ENCODE measurements around the gene BORCS6.
A peak's percentile ranks its signal among the peaks of the same experiment; 100 is the strongest.
"Not testable (repeated sequence)": the region's sequence is repeated elsewhere in the genome, so short reads cannot be mapped to it uniquely, and the experiment has no call there.

BORCS6 gene

GRCh38 chr17:8173056-8173870 lies 16.7 kb downstream of the BORCS6 start:
- peak; percentile 91 for DNase-seq (ENCODE audit: low spot score)

DNA sequence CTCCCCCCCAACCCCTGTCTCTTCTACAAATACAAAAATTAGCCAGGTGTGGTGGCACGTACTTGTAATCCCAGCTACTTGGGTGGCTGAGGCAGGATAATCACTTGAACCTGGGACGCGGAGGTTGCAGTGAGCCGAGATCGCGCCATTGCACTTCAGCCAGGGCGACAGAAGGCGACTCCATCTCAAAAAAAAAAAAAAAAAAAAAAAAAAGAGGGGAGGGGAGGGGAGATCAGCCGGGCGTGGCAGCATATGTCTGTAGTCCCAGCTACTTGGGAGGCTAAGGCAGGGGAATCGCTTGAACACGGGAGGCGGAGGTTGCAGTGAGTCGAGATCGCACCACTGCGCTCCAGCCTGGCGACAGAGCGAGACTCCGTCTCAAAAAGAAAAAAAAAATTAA lies 19.8 kb downstream of the BORCS6 start:
- not testable (repeated sequence) for DNase-seq (ENCODE audit: low spot score)

DNA sequence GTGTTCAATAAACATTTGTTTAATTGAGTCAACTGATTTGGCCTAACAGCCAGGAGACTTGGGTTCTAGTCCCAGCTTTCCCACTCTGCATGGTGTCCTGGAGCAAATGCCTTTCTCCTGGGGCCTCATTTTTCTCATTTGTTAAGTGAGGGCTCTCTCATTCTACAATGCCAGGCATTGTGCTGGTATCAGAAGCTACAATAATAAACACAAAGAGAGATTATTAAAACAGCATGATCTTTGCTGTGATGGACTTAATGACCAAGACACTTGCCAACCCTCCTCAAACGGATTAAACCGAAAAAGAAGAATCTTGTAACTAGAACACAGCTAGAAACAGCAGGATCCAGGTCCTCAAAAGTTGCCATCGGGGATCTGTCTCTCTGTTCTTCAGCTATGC lies 22.5 kb downstream of the BORCS6 start:
- DNase-seq (ENCODE audit: low spot score): no peak

DNA sequence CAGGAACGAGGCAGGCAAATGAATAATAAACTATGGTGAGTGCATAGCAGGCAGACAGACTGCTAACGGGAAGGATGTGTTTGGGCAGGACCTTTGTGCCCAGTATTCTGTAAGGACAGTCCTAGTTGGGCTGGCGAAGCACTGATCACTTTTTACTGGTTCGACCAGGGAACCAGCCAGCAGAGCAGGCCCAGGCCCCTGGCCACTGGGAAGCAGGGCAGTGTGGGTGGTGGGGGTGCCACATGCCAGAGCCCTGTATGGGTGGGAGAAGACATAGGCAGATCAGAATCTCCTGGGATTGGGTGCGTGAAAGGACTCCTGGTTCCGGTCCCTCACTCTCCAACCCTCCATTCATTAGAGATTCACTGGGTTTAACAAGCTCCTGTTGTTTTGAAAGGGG lies 23.2 kb downstream of the BORCS6 start:
- DNase-seq (ENCODE audit: low spot score): no peak

GRCh38 chr17:8164815-8165131 lies 25.2 kb downstream of the BORCS6 start:
- DNase-seq (ENCODE audit: low spot score): no peak

- no peak for DNase-seq (ENCODE audit: low spot score)
These were observed 25.8 kb downstream of the BORCS6 start for GRCh38 chr17:8163978-8164814.

DNA sequence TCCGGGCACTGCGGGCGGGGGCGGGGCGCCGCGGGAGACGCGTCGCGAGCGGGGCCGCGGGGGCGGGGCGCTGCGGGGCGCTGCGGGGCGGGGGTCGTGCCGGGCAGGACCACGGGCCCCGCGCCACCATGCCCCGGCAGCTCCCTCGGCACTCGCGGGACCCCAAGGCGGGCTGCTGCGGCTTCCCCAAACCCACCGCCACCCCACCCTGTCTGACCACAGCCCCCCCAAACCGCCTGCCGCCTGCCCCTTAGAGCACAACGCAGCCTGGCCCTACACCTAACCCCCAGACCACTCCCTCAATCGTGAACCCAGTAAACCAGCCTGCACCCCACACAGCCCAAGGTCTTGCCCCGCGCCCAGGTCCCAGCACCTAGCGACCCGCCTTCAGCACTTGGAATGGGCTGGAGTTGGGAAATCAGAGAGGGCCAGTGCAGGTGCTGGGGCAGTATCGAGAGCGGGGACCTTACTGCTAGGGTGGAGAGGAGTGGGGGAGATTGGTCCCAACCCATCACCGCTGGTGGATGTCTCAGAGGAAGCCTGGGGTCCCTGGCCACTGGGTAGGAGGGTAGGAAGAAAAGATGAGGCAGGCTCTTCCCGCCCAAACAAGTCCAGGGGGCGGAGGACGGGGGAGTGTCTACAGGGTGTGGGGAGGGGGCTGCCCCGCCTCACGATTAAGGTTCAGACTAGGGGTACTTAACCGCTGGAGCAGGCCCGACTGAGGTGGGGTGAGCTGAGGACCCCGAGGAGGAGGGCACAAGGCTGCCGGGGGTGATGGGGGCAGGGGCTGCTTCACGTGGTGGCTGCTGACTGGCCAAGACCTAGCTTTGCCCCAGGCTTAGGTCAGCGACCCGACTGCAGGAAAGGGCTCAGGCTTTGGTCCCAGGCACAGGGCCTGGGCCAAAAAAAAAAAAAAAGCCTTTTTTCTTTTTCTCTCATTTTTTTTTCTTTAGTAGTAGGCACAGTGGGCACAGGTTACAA lies 26.7 kb downstream of the BORCS6 start:
- no peak for DNase-seq (ENCODE audit: low spot score)

DNA sequence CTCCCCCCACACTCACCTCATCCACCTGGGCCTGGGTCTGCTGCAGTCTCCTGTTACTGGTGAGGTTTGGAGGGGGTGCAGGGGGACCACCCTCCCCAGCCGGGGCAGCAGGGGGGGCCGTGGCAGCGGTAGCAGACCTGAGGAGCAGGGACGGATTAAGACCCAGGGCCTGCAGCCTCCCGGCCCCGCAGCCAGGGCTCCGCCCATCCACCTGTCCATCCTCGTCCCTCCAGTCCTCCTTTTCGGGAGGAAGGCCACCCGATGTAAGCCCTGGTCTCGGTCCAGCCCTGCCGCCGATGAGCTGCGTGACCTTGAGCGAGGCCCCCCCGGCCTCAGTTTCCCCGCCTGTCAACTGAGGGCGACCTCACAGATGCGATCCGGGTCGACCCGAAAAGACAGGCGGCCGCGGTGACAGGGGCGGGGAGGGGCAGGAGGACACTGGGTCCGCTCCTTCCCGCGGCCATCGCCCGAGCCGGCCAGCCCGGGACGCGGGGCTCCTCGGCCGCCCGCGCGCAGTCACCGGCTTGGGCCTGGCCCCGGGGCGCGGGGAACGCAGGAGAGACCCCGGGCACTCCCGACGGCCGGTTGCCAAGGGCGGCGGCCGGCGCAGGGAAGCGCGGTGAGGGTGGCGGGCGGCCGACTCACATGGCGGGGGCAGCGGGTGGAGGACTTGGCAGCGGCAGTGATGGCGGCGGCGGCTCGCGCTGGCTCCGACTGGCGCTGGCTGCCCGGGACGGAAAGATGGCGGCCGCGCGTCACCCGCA lies 27.6 kb downstream of the BORCS6 start, which contains the start of gene VAMP2:
Gene VAMP2, minus strand, starts transcription at position 716 of the 764 bp plus-strand sequence. Its CDS starts 69 bp downstream, at position 647.
- DNase-seq (ENCODE audit: low spot score): peak; percentile 76

GRCh38 chr17:8161289-8162232 lies 28.4 kb downstream of the BORCS6 start:
- no peak for DNase-seq (ENCODE audit: low spot score)

- DNase-seq (ENCODE audit: low spot score): no peak
These were observed 29.2 kb downstream of the BORCS6 start for GRCh38 chr17:8160741-8161221.

GRCh38 chr17:8160224-8160577 lies 29.8 kb downstream of the BORCS6 start:
- no peak for DNase-seq (ENCODE audit: low spot score)

DNA sequence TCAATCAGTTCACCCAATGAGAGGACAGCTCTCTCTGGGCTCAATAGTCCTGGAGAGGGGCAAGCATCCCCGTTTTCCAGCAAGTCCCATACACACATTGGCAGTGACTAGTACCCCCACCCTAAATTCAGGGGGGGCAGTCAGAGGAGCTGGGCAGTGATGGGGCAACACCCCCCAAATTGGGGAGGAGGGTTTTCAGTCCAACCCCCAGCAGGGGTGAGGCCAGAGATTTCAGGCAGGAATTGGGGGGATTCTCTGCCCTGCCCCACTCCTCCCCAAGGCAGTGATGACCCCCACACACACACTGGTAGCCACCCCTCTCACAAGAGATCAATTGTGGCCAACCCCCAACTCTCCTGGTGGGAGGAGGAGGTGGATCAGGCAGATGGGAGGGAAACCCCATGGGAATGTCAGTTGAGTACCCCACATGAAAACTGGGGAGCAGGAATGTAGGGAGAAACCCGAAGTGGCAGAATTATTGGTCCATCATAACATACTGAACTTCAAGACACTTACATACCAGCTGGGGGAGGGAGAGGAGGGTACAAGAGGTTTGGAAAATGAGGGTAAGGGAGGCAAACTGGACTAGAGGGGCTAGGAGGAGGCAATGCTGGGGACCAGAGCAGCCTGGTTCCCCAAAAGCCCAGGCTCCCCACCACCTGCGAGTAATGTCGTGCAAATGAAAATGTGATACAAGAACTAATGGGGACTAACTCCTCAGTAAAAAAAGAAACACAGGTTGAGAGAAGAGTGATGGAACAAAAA lies 30.3 kb downstream of the BORCS6 start:
- DNase-seq (ENCODE audit: low spot score): no peak

GRCh38 chr17:8159032-8159400 lies 31.0 kb downstream of the BORCS6 start:
- no peak for DNase-seq (ENCODE audit: low spot score)

GRCh38 chr17:8158267-8159031 lies 31.5 kb downstream of the BORCS6 start:
- peak; percentile 77 for DNase-seq (ENCODE audit: low spot score)

GRCh38 chr17:8156246-8156992 lies 33.6 kb downstream of the BORCS6 start:
- peak; percentile 99 for DNase-seq (ENCODE audit: low spot score)

DNA sequence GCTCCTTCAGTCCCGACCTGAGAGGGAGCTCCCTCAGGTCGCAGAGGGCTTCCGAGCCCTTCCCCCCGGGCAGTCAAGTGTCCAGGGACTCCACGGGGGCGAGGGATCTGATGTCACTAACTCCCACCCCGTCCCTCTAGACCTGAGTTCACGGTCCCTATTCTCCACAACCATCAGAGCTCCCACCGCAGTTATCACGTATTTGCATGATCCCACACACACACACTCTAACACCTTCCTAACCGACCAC lies 34.1 kb downstream of the BORCS6 start:
- DNase-seq (ENCODE audit: low spot score): no peak

- DNase-seq (ENCODE audit: low spot score): no peak
These were observed 34.6 kb downstream of the BORCS6 start for GRCh38 chr17:8155231-8155995.

Data from LoVo (cell line).